ENCODE measurements around the gene CES5A. TPM values are rescaled to one million over a fixed set of nuclear protein-coding genes. Genes with fewer than 3 reads are reported as not detected.
"Not testable (repeated sequence)": the region's sequence is repeated elsewhere in the genome, so short reads cannot be mapped to it uniquely, and the experiment has no call there.

The CES5A gene
- total and polyA plus RNA-seq, 10 donors = 0.03 TPM; not detected in 9

GRCh38 chr16:55810451-55810961 is 64.7 kb downstream of the CES5A start:
- intact Hi-C loops (cut with DNase I; ENCODE audit: low total_unique reads) = no loop called here
- 61 to 82% (median 75%) methylated on average over 8 of the region's 8 CpGs for WGBS, 5 donors
- no peak for DNase-seq

GRCh38 chr16:55809851-55810250 is 65.3 kb downstream of the CES5A start:
- no peak for DNase-seq
- 84 to 89% (median 86%) methylated on average over 4 of the region's 4 CpGs for WGBS, 5 donors
- Histone ChIP-seq H3K27me3 (replicated peaks in 1 of 7) (peaks cover 0 to 6% (median 0%) of the 10 kb centered on the region in 7 donors), H3K4me3 (no peak overlapping the region), H3K9me3 (no peaks in the 10 kb centered on the region), H3K36me3 (no peaks in the 10 kb centered on the region), H3K27ac (no peak overlapping the region), H3K4me1 (no peaks in the 10 kb centered on the region)
- TF ChIP-seq POLR2A (IDR thresholded peaks at IDR 0.05) (no peak), POLR2AphosphoS5 (IDR thresholded peaks at IDR 0.05) (no peak), CTCF (IDR thresholded peaks at IDR 0.05 in 8 of 11, conservative IDR thresholded peaks at IDR 0.05 in 3 of 11) (no peak)
- intact Hi-C loops (cut with DNase I; ENCODE audit: low total_unique reads) = no loop called here

More at GRCh38 chr16:55810451-55810961, 64.7 kb downstream of the CES5A start:
- no peaks in the 10 kb centered on the region for H3K9me3 ChIP-seq
- no peak overlapping the region for H3K27ac ChIP-seq
- H3K36me3 ChIP-seq = no peaks in the 10 kb centered on the region
- H3K4me3 ChIP-seq = no peak overlapping the region
- TF ChIP-seq POLR2AphosphoS5 (IDR thresholded peaks at IDR 0.05) (no peak), CTCF (IDR thresholded peaks at IDR 0.05 in 8 of 11, conservative IDR thresholded peaks at IDR 0.05 in 3 of 11) (no peak), POLR2A (IDR thresholded peaks at IDR 0.05) (no peak)
- no peaks in the 10 kb centered on the region for H3K4me1 ChIP-seq
- H3K27me3 ChIP-seq (replicated peaks in 1 of 7) = peaks cover 0 to 6% (median 0%) of the 10 kb centered on the region in 7 donors

- Histone ChIP-seq H3K4me3 (no peak overlapping the region), H3K4me1 (no peaks in the 10 kb centered on the region), H3K27me3 (replicated peaks in 1 of 7) (peaks cover 0 to 6% (median 0%) of the 10 kb centered on the region in 7 donors), H3K36me3 (no peaks in the 10 kb centered on the region), H3K27ac (no peak overlapping the region), H3K9me3 (no peaks in the 10 kb centered on the region)
- intact Hi-C loops (cut with DNase I; ENCODE audit: low total_unique reads) = no loop called here
- WGBS, 5 donors = 64 to 71% (median 67%) methylated on average over 5 of the region's 5 CpGs
- TF ChIP-seq POLR2A (IDR thresholded peaks at IDR 0.05) (no peak), CTCF (IDR thresholded peaks at IDR 0.05 in 8 of 11, conservative IDR thresholded peaks at IDR 0.05 in 3 of 11) (no peak), POLR2AphosphoS5 (IDR thresholded peaks at IDR 0.05) (no peak)
- DNase-seq = no peak
Measured at GRCh38 chr16:55809386-55809785, 65.8 kb downstream of the CES5A start.

- intact Hi-C loops (cut with DNase I; ENCODE audit: low total_unique reads); H3K27me3 ChIP-seq (replicated peaks in 1 of 7); H3K27ac ChIP-seq; H3K4me3 ChIP-seq; H3K9me3 ChIP-seq; DNase-seq; H3K36me3 ChIP-seq; H3K4me1 ChIP-seq: not testable (repeated sequence)
- 90% methylated on average over 1 of the region's 1 CpG; no CpG with 5 or more reads in 3 of the 5 donors for WGBS, 5 donors
Measured at GRCh38 chr16:55808286-55808685, 66.9 kb downstream of the CES5A start.

- H3K4me1 ChIP-seq; H3K27me3 ChIP-seq (replicated peaks in 1 of 7); DNase-seq; H3K9me3 ChIP-seq; H3K4me3 ChIP-seq; intact Hi-C loops (cut with DNase I; ENCODE audit: low total_unique reads); H3K36me3 ChIP-seq; H3K27ac ChIP-seq: not testable (repeated sequence)
- WGBS, 5 donors = no CpG with 5 or more reads among the region's 6 CpGs
Measured at GRCh38 chr16:55805104-55805503, 70.1 kb downstream of the CES5A start.

GRCh38 chr16:55803681-55804080 is 71.5 kb downstream of the CES5A start:
- H3K4me3 ChIP-seq; H3K9me3 ChIP-seq; DNase-seq; H3K27me3 ChIP-seq (replicated peaks in 1 of 7); intact Hi-C loops (cut with DNase I; ENCODE audit: low total_unique reads); H3K4me1 ChIP-seq; H3K36me3 ChIP-seq; H3K27ac ChIP-seq: not testable (repeated sequence)
- no CpG with 5 or more reads among the region's 8 CpGs for WGBS, 5 donors
